Adrenal gland (tissue), 5 donors: ENCODE results near the gene ALKAL2.

Experiments used
- POLR2A ChIP-seq, 2 donors: fragments of 450-650 bp; IDR thresholded peaks; one replicate each; pipeline ENCODE4 v1.6.1; 2017; ENCODE audit warnings: antibody characterized with exemption in 2 of 2, mild to moderate bottlenecking in 2 of 2, moderate library complexity in 1 of 2
- TF ChIP-seq, protein P1 (sequence below), 6 experiments: fragments of 450-650 bp in 4 of 6; fragments of 200-600 bp in 2 of 6; sonication (generic) in 1 of 6; IDR thresholded peaks; 1 replicate in 5 of 6; 2 replicates in 1 of 6; pipeline versions ENCODE4 v1.5.1 to v1.8.0; 2016 to 2021; ENCODE audit warnings: antibody characterized with exemption in 6 of 6, mild to moderate bottlenecking in 2 of 6, moderate library complexity in 1 of 6
- donor health status: DM: no; HTN: no; CAD: no.

DNA sequence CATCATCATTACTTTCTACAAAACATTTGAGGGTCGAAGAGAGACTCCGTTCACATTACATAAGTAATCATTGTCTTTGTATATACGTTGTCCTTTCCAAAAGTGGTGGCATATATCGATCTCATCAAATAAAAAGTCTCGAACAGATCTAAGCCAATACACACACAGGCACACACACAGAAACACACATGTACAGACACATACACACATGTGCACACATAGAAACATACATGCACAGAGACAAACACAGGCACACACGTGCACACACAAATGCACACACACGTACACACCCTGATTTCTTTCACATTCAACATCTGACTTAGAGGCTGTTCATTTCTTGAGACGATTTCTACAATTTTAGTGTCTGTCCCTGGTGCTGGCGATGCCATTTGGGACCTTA lies 17.5 kb upstream of the ALKAL2 start:
- TF ChIP-seq, protein P1, sequence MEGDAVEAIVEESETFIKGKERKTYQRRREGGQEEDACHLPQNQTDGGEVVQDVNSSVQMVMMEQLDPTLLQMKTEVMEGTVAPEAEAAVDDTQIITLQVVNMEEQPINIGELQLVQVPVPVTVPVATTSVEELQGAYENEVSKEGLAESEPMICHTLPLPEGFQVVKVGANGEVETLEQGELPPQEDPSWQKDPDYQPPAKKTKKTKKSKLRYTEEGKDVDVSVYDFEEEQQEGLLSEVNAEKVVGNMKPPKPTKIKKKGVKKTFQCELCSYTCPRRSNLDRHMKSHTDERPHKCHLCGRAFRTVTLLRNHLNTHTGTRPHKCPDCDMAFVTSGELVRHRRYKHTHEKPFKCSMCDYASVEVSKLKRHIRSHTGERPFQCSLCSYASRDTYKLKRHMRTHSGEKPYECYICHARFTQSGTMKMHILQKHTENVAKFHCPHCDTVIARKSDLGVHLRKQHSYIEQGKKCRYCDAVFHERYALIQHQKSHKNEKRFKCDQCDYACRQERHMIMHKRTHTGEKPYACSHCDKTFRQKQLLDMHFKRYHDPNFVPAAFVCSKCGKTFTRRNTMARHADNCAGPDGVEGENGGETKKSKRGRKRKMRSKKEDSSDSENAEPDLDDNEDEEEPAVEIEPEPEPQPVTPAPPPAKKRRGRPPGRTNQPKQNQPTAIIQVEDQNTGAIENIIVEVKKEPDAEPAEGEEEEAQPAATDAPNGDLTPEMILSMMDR (IDR thresholded peaks at IDR 0.05), result no peak
- TF ChIP-seq POLR2A (IDR thresholded peaks at IDR 0.05), result no peak
